Hepatocyte (in vitro differentiated cells): Measurements from ENCODE around the gene ARFRP1. TPM values are rescaled to one million over a fixed set of nuclear protein-coding genes. Genes with fewer than 3 reads are reported as not detected.

Experiments
- DNase-seq: peaks from one replicate; pipeline ENCODE4 v3.0.0-alpha.2; 2016; ENCODE audit warnings: low spot score
- H2AFZ ChIP-seq: fragments of 200-600 bp; sonication (generic); 2 replicates; pipeline ENCODE4 v1.6.0; 2016; ENCODE audit warnings: antibody characterized with exemption, mild to moderate bottlenecking
- H3K27ac ChIP-seq: fragments of 200-600 bp; sonication (generic); 2 replicates; pipeline ENCODE4 v1.5.1; 2016; ENCODE audit warnings: mild to moderate bottlenecking
- H3K27me3 ChIP-seq: fragments of 200-600 bp; sonication (generic); 2 replicates; pipeline ENCODE4 v1.6.1; 2016
- H3K36me3 ChIP-seq: fragments of 200-600 bp; sonication (generic); replicated peaks from 2 replicates; pipeline ENCODE4 v1.5.1; 2016; ENCODE audit warnings: low read depth; ENCODE audit not compliant: insufficient read depth
- H3K4me1 ChIP-seq: fragments of 200-600 bp; sonication (generic); 2 replicates; pipeline ENCODE4 v1.5.1; 2016; ENCODE audit warnings: mild to moderate bottlenecking, moderate library complexity; ENCODE audit not compliant: insufficient read depth
- H3K4me2 ChIP-seq: fragments of 200-600 bp; sonication (generic); 2 replicates; pipeline ENCODE4 v1.6.0; 2016
- H3K4me3 ChIP-seq: fragments of 200-600 bp; sonication (generic); 2 replicates; pipeline ENCODE4 v1.5.1; 2016; ENCODE audit warnings: mild to moderate bottlenecking
- H3K79me2 ChIP-seq: fragments of 200-600 bp; sonication (generic); 2 replicates; pipeline ENCODE4 v1.6.0; 2017; ENCODE audit warnings: mild to moderate bottlenecking
- H3K9me2 ChIP-seq: fragments of 200-600 bp; sonication (generic); replicated peaks from 2 replicates; pipeline ENCODE4 v1.6.0; 2017; ENCODE audit warnings: mild to moderate bottlenecking; ENCODE audit not compliant: insufficient read depth
- H3K9me3 ChIP-seq: fragments of 200-600 bp; sonication (generic); 2 replicates; pipeline ENCODE4 v1.5.1; 2016; ENCODE audit warnings: low read depth, mild to moderate bottlenecking
- H4K20me1 ChIP-seq: fragments of 200-600 bp; sonication (generic); 2 replicates; pipeline ENCODE4 v1.6.0; 2016; ENCODE audit warnings: mild to moderate bottlenecking; ENCODE audit not compliant: insufficient read depth, poor library complexity, severe bottlenecking
- EZH2 ChIP-seq: fragments of 200-600 bp; sonication (generic); IDR thresholded peaks from 2 replicates; pipeline ENCODE4 v1.6.1; 2016; ENCODE audit warnings: antibody characterized with exemption, mild to moderate bottlenecking, borderline replicate concordance
- EZH2phosphoT487 ChIP-seq: fragments of 200-600 bp; sonication (generic); IDR thresholded peaks from one replicate; pipeline ENCODE4 v1.6.1; 2018; ENCODE audit warnings: antibody characterized with exemption, mild to moderate bottlenecking, low read depth, moderate library complexity; ENCODE audit not compliant: unreplicated experiment, severe bottlenecking
- WGBS: methylation state at CpG from one replicate; pipeline ENCODE4 v1.1.6; 2016; ENCODE audit warnings: low lambda C conversion rate; ENCODE audit errors: missing lambda C conversion rate; 5-methylcytosine and 5-hydroxymethylcytosine counted together
- polyA plus RNA-seq: library from polyadenylated mRNA; unstranded; fragments of >200 nt; fragmentation: Nextera tagmentation; extraction: Ambion mirVana; gene quantifications from 2 replicates; pipeline ENCODE4 v1.2.1, GENCODE V29; 2016
- total RNA-seq: library from RNA; depleted of rRNA; stranded (reverse); fragments of >200 nt; gene quantifications from 2 replicates; pipeline ENCODE4 v1.2.3, GENCODE V29; 2014
- TF ChIP-seq, protein P1 (sequence below): fragments of 200-600 bp; sonication (generic); IDR thresholded peaks from 2 replicates; pipeline ENCODE4 v1.5.1; 2016; ENCODE audit warnings: antibody characterized with exemption, mild to moderate bottlenecking; ENCODE audit not compliant: poor library complexity

The ARFRP1 gene
- total and polyA plus RNA-seq, 2 experiments from 2014 or later = 31.5 to 38.0 TPM

DNA sequence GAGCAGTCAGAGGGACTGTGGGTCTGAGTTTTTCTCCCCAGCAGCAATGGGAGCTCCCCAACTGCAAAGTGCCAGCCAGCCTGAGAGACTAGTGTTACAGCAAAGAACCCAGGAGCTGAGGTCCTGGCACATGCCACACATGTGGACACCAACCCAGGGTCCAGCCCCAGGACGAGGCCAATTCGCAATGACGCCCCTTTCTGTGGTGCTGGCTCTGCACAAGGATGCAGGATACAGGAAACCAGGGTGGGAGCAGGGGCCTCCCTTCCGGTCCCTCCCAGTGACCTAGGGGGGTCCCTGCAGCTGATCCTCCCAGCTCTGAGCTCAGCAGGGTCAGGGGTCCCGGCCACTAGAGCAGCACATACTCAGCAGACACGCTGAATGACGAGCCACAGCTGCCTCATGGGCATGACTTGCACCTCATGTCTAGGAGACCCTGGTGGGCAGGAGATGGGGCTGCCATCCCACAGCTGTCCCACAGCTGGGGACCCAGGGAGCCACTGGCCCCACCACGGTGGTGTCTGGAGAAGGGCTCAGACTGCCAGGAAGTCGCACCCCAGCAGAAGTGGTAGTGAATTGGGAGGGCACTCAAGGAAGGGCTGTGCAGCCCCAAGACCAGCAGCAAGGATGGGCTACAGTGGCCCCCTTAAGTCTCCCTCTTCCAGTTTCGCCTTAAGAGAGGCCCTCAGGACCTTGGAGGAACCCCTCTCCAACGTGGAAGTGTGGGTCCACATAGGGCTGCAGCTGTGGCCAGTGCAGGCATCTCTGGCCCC lies 3.6 kb downstream of the ARFRP1 start:
- peaks cover 12% of the 10 kb centered on the region for H3K4me1 ChIP-seq
- H3K4me3 ChIP-seq = no peak overlapping the region
- no peaks in the 10 kb centered on the region for H3K36me3 ChIP-seq
- peaks cover 3% of the 10 kb centered on the region for H4K20me1 ChIP-seq
- whole genome bisulfite sequencing = 94% methylated on average over 11 of the region's 11 CpGs
- H3K4me2 ChIP-seq = no peak overlapping the region
- no peak overlapping the region for H2AFZ ChIP-seq
- peak; percentile 3 for DNase-seq
- H3K27ac ChIP-seq = no peak overlapping the region
- no peaks in the 10 kb centered on the region for H3K27me3 ChIP-seq
- H3K79me2 ChIP-seq = peaks cover 33% of the 10 kb centered on the region
- TF ChIP-seq EZH2 (no peak), EZH2phosphoT487 (no peak)
- H3K9me3 ChIP-seq = no peaks in the 10 kb centered on the region
- no peaks in the 10 kb centered on the region for H3K9me2 ChIP-seq

DNA sequence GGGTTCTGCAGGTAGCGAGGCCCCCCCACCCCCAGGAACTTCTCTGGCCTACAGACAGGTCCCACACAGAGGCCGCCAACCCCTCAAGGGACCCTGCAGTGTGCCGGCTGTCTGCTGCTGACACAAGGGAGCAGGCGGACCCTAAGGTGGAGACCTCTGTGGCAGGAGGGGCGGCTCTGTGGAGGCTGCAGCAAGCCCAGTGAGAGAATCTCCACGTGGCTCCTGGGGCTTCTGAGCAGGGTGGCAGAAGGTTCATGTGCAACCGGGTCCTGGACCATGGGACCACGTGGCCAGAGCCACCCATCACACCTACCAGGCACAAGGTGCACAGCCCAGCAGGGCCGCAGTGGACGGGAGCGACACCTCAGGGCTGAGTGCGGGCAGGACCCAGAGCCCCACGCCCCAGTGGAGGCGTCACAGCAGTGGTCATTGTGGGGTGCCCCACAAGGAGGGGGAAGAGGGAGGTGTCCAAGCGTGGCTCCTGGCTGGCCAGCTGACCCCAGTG lies 4.3 kb downstream of the ARFRP1 start:
- H3K4me2 ChIP-seq = no peak overlapping the region
- peaks cover 8% of the 10 kb centered on the region for H3K4me1 ChIP-seq
- H3K79me2 ChIP-seq = peaks cover 27% of the 10 kb centered on the region
- H3K9me2 ChIP-seq = no peaks in the 10 kb centered on the region
- no peaks in the 10 kb centered on the region for H3K36me3 ChIP-seq
- no peaks in the 10 kb centered on the region for H3K9me3 ChIP-seq
- no peak overlapping the region for H3K27ac ChIP-seq
- 96% methylated on average over 15 of the region's 15 CpGs for WGBS
- H3K4me3 ChIP-seq = no peak overlapping the region
- DNase-seq = no peak
- no peak overlapping the region for H2AFZ ChIP-seq
- H4K20me1 ChIP-seq = peaks cover 3% of the 10 kb centered on the region
- H3K27me3 ChIP-seq = no peaks in the 10 kb centered on the region
- TF ChIP-seq EZH2phosphoT487 = no peak
- TF ChIP-seq EZH2 = no peak
- TF ChIP-seq, protein P1, sequence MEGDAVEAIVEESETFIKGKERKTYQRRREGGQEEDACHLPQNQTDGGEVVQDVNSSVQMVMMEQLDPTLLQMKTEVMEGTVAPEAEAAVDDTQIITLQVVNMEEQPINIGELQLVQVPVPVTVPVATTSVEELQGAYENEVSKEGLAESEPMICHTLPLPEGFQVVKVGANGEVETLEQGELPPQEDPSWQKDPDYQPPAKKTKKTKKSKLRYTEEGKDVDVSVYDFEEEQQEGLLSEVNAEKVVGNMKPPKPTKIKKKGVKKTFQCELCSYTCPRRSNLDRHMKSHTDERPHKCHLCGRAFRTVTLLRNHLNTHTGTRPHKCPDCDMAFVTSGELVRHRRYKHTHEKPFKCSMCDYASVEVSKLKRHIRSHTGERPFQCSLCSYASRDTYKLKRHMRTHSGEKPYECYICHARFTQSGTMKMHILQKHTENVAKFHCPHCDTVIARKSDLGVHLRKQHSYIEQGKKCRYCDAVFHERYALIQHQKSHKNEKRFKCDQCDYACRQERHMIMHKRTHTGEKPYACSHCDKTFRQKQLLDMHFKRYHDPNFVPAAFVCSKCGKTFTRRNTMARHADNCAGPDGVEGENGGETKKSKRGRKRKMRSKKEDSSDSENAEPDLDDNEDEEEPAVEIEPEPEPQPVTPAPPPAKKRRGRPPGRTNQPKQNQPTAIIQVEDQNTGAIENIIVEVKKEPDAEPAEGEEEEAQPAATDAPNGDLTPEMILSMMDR = no peak

DNA sequence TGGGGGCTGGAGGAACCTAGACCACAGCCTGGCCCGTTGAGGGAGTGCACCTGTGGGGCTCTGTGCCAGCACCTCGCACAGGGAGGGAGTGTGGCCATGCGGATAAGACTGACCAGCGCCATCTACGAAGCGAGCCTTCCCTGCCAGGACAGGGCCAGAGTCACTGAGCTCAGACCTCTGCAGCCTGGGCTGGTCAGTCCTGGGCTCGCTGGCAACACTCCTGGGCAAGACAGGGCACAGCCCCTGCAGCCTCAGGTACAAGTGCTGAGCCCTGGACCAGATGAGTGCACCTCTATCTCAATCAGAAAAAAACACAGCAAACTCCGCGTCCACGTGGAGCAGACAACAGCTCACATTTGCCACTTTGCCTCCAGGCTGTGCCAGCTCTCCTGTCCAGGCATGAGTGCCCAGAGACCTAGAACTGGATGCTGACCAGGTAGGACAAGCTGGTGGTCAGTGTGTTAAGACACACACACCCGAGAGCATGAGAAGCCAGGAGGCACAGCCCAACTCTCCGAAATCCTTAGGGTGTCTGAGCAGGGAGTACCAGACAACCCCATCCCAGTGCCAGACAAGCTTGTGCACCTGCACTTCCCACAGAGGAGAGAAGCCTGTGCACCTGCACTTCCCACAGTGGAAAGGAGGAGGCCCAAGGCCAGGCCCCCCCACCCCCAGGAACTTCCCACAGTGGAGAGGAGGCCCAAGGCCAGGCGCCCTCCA lies 4.9 kb downstream of the ARFRP1 start:
- 92% methylated on average over 13 of the region's 13 CpGs for WGBS
- H3K27ac ChIP-seq = no peak overlapping the region
- H3K36me3 ChIP-seq = no peaks in the 10 kb centered on the region

More for the DNA sequence above, 4.9 kb downstream of the ARFRP1 start:
- Histone ChIP-seq H3K4me2 (no peak overlapping the region), H4K20me1 (peaks cover 3% of the 10 kb centered on the region), H3K9me2 (no peaks in the 10 kb centered on the region), H3K4me1 (peaks cover 8% of the 10 kb centered on the region), H3K27me3 (no peaks in the 10 kb centered on the region), H2AFZ (no peak overlapping the region), H3K4me3 (no peak overlapping the region), H3K79me2 (peaks cover 24% of the 10 kb centered on the region), H3K9me3 (no peaks in the 10 kb centered on the region)
- no peak for DNase-seq
- TF ChIP-seq EZH2phosphoT487 = no peak
- no peak for TF ChIP-seq EZH2
- TF ChIP-seq, protein P1 = no peak
